ENCODE data around the gene CYLC2. TPM values are rescaled to one million over a fixed set of nuclear protein-coding genes. Genes with fewer than 3 reads are reported as not detected.

The CYLC2 gene, protein sequence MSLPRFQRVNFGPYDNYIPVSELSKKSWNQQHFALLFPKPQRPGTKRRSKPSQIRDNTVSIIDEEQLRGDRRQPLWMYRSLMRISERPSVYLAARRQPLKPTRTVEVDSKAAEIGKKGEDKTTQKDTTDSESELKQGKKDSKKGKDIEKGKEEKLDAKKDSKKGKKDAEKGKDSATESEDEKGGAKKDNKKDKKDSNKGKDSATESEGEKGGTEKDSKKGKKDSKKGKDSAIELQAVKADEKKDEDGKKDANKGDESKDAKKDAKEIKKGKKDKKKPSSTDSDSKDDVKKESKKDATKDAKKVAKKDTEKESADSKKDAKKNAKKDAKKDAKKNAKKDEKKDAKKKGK
- total RNA-seq: not detected

DNA sequence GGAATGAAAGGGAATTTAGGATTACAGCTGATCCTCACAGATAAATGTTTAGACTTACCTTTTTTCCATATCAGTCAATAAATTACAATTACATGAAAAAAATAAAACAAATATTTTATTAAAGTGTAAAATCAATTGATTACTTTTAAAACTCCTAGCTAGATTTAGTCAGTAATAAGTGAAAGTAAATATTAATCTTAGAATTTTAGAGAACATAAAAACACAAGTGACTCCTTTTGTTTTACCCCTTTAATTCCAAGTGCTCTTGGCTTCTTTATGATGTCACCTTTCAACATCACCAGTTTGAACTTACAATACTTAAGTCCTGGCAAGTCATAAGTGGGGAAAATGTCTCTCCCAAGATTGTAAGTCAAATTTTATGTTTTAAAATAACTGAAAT, at the start of gene CYLC2:
TSS of gene CYLC2 (plus strand) at position 301 of the 400 bp plus-strand sequence. CDS start at position 349, 48 bp downstream.
- ChIA-PET CTCF (no interaction called here), POLR2A (no interaction called here)
- DNase-seq (no peak), ATAC-seq (no peak)
- Mint-ChIP-seq H3K36me3 (ENCODE audit: low read depth) (no peaks in the 10 kb centered on the region), H3K27me3 (ENCODE audit: low read depth) (no peaks in the 10 kb centered on the region), H3K4me3 (no peak within 1 kb of the TSS), H3K4me1 (ENCODE audit: low read depth) (no peaks in the 10 kb centered on the region), H3K27ac (no peak within 1 kb of the TSS), H3K9me3 (ENCODE audit: insufficient read depth) (no peaks in the 10 kb centered on the region)

DNA sequence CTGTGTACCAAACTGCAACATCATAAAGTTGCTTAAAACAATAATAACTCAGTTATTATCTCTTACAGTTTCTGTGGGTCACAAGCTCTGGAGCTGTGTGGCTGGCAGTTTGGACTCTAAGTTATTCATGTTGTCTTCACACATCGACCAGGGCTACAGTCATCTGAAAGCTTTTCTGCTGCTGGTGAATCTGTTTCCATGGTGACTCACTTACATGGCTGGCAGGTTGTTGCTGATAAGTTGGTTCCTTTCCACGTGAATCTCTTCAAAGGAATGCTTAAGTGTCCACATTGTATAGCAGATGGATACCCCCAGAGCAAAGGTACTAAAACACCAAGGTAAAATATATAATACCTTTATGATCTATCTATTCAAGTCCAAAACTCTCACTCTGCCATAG, 44.8 kb upstream of the CYLC2 start:
- no peaks in the 10 kb centered on the region for H3K27me3 Mint-ChIP-seq (ENCODE audit: low read depth)
- ChIA-PET POLR2A (no interaction called here), CTCF (no interaction called here)
- H3K4me3 Mint-ChIP-seq: no peak overlapping the region
- no peaks in the 10 kb centered on the region for H3K36me3 Mint-ChIP-seq (ENCODE audit: low read depth)
- ATAC-seq (no peak), DNase-seq (no peak)
- no peak overlapping the region for H3K27ac Mint-ChIP-seq
- no peaks in the 10 kb centered on the region for H3K4me1 Mint-ChIP-seq (ENCODE audit: low read depth)
- peaks cover 7% of the 10 kb centered on the region for H3K9me3 Mint-ChIP-seq (ENCODE audit: insufficient read depth)

DNA sequence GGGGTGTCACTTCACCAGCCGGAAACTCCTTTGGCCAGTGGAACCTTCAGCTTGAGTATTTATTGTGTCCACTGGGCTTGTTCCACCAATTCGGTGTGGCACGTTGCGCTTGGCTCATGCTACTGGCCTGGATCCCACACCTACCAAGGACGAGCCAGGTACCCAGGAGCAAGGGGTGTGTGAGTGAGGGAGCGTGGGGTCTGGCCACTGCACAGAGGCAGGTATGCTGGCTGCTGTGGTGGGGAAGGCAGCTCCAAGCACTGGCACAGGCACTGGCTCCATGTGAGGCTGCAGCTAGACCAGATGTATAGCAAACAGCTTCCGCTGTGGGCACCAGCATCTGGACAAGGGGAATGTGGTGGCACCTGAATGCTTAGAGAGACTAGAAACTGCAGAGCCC, 28.1 kb upstream of the CYLC2 start:
- Mint-ChIP-seq H3K27ac (no peak overlapping the region), H3K27me3 (ENCODE audit: low read depth) (no peaks in the 10 kb centered on the region), H3K4me1 (ENCODE audit: low read depth) (no peaks in the 10 kb centered on the region), H3K4me3 (no peak overlapping the region), H3K9me3 (ENCODE audit: insufficient read depth) (peaks cover 6% of the 10 kb centered on the region), H3K36me3 (ENCODE audit: low read depth) (no peaks in the 10 kb centered on the region)
- POLR2A ChIA-PET: no interaction called here
- CTCF ChIA-PET: no interaction called here
- no peak for DNase-seq
- ATAC-seq: no peak

DNA sequence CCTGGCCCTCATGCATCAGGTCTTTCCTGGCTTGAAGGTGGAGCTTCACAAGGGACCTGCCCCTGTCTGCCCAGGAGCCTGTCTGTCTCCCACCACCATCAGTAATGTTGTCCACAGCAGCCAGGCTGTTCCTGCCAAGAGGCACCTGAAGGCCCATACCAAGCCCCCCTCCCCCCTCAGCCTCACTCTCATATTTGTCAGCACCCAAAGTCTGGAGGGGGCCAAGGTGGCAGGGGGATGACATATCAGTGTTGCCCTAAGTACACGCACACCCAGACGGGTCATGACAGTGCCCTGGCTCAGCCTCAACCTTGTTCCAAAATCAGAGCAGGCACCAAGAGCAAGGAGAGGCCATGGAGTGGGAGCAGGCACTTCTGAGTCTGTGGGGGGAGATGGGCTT, 27.2 kb upstream of the CYLC2 start:
- CTCF ChIA-PET: no interaction called here
- no peaks in the 10 kb centered on the region for H3K27me3 Mint-ChIP-seq (ENCODE audit: low read depth)
- H3K9me3 Mint-ChIP-seq (ENCODE audit: insufficient read depth): peaks cover 6% of the 10 kb centered on the region
- POLR2A ChIA-PET: no interaction called here
- no peaks in the 10 kb centered on the region for H3K36me3 Mint-ChIP-seq (ENCODE audit: low read depth)
- no peaks in the 10 kb centered on the region for H3K4me1 Mint-ChIP-seq (ENCODE audit: low read depth)
- DNase-seq (no peak), ATAC-seq (no peak)
- no peak overlapping the region for H3K27ac Mint-ChIP-seq
- H3K4me3 Mint-ChIP-seq: no peak overlapping the region

DNA sequence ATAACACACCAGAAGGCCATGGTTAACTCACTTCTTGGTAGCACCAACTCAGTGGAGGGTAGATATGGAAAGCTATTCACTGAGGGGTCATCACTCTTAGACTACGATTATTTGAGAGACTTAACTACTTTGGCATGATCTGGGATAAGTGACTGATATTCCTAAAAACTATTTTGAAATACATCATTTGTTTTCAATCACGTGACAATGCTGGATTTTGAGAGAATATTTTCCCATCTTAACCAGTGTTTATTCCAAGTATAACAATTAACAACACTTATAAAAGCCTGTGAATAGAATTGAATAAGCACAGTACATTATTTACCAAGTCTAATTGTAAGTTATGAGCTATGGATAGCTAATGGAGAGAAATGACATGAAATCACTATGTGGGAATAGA, 22.4 kb upstream of the CYLC2 start:
- Mint-ChIP-seq H3K9me3 (ENCODE audit: insufficient read depth) (peaks cover 13% of the 10 kb centered on the region), H3K36me3 (ENCODE audit: low read depth) (no peaks in the 10 kb centered on the region), H3K27ac (no peak overlapping the region), H3K27me3 (ENCODE audit: low read depth) (no peaks in the 10 kb centered on the region), H3K4me1 (ENCODE audit: low read depth) (no peaks in the 10 kb centered on the region), H3K4me3 (no peak overlapping the region)
- no peak for ATAC-seq
- CTCF ChIA-PET: no interaction called here
- no peak for DNase-seq
- POLR2A ChIA-PET: no interaction called here

DNA sequence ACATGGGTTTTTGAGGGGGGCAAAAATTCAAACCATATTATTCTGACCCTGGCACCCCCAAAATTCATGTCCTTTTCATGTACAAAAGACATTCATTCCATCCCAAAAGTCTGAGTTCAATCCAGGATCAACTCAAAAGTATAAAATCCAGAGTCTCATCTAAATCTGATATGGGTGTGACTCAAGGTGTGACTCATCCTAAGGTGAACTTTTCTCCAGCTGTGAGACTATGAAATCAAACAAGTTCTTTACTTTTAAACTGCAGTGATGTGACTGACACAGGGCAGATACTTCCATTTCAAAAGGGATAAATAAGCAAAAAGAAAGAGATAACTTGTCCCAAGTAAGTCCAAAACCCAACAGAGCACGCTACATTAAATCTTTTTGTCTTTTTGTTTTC, 20.6 kb upstream of the CYLC2 start:
- POLR2A ChIA-PET: no interaction called here
- H3K9me3 Mint-ChIP-seq (ENCODE audit: insufficient read depth): peaks cover 13% of the 10 kb centered on the region
- no peaks in the 10 kb centered on the region for H3K27me3 Mint-ChIP-seq (ENCODE audit: low read depth)
- DNase-seq (no peak), ATAC-seq (no peak)
- CTCF ChIA-PET: no interaction called here
- H3K4me1 Mint-ChIP-seq (ENCODE audit: low read depth): no peaks in the 10 kb centered on the region
- H3K4me3 Mint-ChIP-seq: no peak overlapping the region
- H3K36me3 Mint-ChIP-seq (ENCODE audit: low read depth): no peaks in the 10 kb centered on the region
- no peak overlapping the region for H3K27ac Mint-ChIP-seq

DNA sequence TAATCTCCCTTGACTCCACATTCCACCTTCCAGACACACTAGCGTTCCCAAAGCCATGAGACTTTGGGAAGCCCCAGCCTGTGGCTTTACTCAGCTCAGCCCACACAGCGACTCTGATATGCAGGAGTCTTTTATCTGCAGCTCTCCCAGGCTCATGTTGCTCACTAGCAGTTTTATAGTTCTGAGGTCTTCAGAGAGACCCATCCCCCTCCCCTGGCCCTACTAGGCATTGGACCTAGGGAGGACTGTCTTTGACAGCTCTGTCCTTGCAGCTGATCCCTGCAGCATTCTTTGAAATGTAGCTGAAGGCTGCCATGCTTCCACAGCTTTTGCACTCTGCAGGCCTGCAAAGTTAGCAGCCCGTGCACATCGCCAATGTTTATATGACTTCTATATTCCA, 19.9 kb upstream of the CYLC2 start:
- no peak for ATAC-seq
- peaks cover 10% of the 10 kb centered on the region for H3K9me3 Mint-ChIP-seq (ENCODE audit: insufficient read depth)
- no peak overlapping the region for H3K4me3 Mint-ChIP-seq
- no peak for DNase-seq
- ChIA-PET CTCF (no interaction called here), POLR2A (no interaction called here)
- no peaks in the 10 kb centered on the region for H3K27me3 Mint-ChIP-seq (ENCODE audit: low read depth)
- H3K27ac Mint-ChIP-seq: no peak overlapping the region
- H3K4me1 Mint-ChIP-seq (ENCODE audit: low read depth): no peaks in the 10 kb centered on the region
- no peaks in the 10 kb centered on the region for H3K36me3 Mint-ChIP-seq (ENCODE audit: low read depth)

DNA sequence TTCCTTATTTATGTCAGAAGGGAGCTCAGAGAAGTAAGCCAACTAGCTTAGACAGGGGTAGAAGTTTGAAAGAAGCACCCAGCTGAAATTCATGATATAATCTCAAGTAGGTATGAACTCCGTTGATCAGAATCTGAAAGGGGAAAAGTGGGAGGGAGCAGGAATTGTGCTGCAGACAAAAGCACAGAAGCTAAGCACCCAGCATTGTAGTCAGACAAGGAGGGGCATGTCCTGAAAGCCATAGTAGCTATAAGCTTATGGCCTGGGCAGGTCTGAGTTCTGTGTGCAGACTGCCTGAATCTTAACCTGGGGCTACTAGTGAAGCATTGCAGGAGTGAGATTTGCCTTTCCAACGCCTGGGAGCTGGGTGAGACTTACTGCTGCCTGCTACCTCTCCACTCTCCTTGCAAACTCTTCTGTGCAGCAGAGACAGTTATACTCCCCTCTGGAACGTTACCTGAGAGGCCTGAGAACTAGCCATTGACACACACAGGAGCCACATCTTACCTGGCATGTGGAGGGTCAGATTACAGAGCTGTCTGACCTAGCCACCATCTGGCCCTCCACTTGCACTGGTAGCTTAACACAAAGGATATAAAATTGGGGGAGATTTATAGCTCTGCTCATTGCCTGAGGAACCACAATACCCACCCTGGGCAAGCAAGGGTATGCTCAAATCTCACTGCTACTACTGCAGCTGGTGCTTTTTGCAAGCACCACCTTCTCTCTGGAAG, 9.8 kb upstream of the CYLC2 start:
- H3K9me3 Mint-ChIP-seq (ENCODE audit: insufficient read depth): no peaks in the 10 kb centered on the region
- no peaks in the 10 kb centered on the region for H3K36me3 Mint-ChIP-seq (ENCODE audit: low read depth)
- DNase-seq: no peak
- no peaks in the 10 kb centered on the region for H3K4me1 Mint-ChIP-seq (ENCODE audit: low read depth)
- POLR2A ChIA-PET: interaction anchor here (0.6 kb wide), 1 partner anchor 21 kb away, joined by 3 read pairs; no protein-coding TSS in a partner anchor
- no peaks in the 10 kb centered on the region for H3K27me3 Mint-ChIP-seq (ENCODE audit: low read depth)
- H3K4me3 Mint-ChIP-seq: no peak overlapping the region
- CTCF ChIA-PET: interaction anchor here (0.5 kb wide), 1 partner anchor 458 kb away, joined by 4 read pairs; no protein-coding TSS in a partner anchor
- ATAC-seq: no peak
- H3K27ac Mint-ChIP-seq: no peak overlapping the region

DNA sequence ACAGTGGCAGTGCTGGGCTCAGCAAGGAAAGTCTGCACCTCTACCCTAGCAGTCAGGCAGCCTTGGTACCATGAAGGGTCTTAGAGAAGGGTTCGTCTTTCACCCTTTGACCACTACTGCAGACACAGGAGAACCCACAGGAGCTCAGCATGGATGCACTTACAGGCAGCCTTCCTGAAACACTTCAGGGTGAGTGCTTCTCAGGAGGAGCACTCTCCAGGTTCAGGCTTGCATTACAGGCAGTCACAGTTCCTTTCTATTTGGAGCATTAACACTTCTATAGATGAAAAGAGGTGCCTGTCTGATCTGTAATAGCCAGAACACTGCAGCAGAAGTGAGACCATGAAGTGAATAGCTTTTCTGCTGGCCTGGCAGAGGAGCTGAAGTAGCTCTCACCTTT, 8.7 kb upstream of the CYLC2 start:
- no peak for ATAC-seq

DNA sequence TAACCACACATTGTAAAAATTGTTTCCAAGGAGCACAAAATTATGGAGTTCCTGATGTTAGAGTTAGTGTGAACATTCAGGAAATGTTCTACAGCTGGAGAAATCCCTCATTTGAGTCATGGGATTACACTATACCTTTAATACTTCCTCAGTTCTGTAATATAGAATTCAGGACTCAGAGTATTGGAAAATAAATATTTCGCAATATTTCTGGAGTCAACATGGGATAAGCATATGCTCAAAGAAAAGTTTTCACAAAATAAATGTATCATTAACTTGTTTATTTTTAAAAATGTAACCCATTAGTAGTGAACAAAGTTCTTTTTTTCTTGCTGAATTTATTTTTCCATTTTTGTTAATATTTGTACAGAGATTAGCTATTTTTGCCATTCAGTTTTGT, 8.6 kb downstream of the CYLC2 start:
- no peaks in the 10 kb centered on the region for H3K36me3 Mint-ChIP-seq (ENCODE audit: low read depth)
- no peak for DNase-seq
- H3K4me3 Mint-ChIP-seq: no peak overlapping the region
- no peaks in the 10 kb centered on the region for H3K27me3 Mint-ChIP-seq (ENCODE audit: low read depth)
- ChIA-PET POLR2A (no interaction called here), CTCF (no interaction called here)
- ATAC-seq: no peak
- H3K27ac Mint-ChIP-seq: no peak overlapping the region
- H3K4me1 Mint-ChIP-seq (ENCODE audit: low read depth): no peaks in the 10 kb centered on the region
- no peaks in the 10 kb centered on the region for H3K9me3 Mint-ChIP-seq (ENCODE audit: insufficient read depth)

More for the DNA sequence above, 8.7 kb upstream of the CYLC2 start:
- Mint-ChIP-seq H3K27ac (no peak overlapping the region), H3K27me3 (ENCODE audit: low read depth) (no peaks in the 10 kb centered on the region), H3K36me3 (ENCODE audit: low read depth) (no peaks in the 10 kb centered on the region), H3K9me3 (ENCODE audit: insufficient read depth) (no peaks in the 10 kb centered on the region), H3K4me3 (no peak overlapping the region), H3K4me1 (ENCODE audit: low read depth) (no peaks in the 10 kb centered on the region)
- POLR2A ChIA-PET: no interaction called here
- CTCF ChIA-PET: no interaction called here
- no peak for DNase-seq

DNA sequence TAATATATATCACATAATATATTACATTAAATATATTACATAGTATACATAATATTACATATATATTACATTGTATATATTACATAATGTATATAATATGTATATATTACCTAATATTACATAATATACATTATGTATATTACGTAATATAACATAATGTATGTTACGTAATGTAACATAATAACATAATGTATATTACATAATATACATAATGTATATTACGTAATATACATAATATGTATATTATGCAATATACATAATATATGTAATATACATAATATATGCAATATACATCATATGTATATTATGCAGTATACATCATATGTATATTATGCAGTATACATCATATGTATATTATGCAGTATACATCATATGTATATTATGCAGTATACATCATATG, 19.1 kb downstream of the CYLC2 start:
- DNase-seq: no peak
- CTCF ChIA-PET: no interaction called here
- H3K36me3 Mint-ChIP-seq (ENCODE audit: low read depth): no peaks in the 10 kb centered on the region
- H3K4me1 Mint-ChIP-seq (ENCODE audit: low read depth): no peaks in the 10 kb centered on the region
- H3K9me3 Mint-ChIP-seq (ENCODE audit: insufficient read depth): no peaks in the 10 kb centered on the region
- no peak for ATAC-seq
- POLR2A ChIA-PET: no interaction called here
- no peak overlapping the region for H3K27ac Mint-ChIP-seq
- H3K27me3 Mint-ChIP-seq (ENCODE audit: low read depth): no peaks in the 10 kb centered on the region
- no peak overlapping the region for H3K4me3 Mint-ChIP-seq

DNA sequence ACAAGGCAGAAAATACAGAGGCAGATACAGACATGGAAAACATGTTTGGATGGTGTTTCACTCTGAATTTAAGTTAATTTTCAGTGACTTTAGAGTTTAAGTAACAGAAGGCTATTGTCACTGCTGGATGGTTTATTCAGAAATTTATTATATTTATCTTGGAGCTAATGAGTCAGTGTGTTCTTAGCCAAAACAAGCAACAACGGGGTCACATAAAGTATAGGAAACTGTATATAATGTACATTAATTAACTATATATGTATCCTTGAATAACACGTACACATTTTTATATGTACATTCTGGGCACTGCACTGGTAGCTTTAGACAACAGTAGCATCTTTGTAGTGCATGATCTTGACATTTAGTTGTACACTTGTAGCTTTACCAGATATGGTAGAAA, 30.7 kb downstream of the CYLC2 start:
- no peak overlapping the region for H3K4me3 Mint-ChIP-seq
- ChIA-PET POLR2A (no interaction called here), CTCF (no interaction called here)
- H3K9me3 Mint-ChIP-seq (ENCODE audit: insufficient read depth): peaks cover 3% of the 10 kb centered on the region
- no peak overlapping the region for H3K27ac Mint-ChIP-seq
- no peaks in the 10 kb centered on the region for H3K4me1 Mint-ChIP-seq (ENCODE audit: low read depth)
- no peaks in the 10 kb centered on the region for H3K36me3 Mint-ChIP-seq (ENCODE audit: low read depth)
- H3K27me3 Mint-ChIP-seq (ENCODE audit: low read depth): no peaks in the 10 kb centered on the region
- no peak for ATAC-seq
- no peak for DNase-seq

All from activated CD8-positive, alpha-beta T cell treated with anti-CD3 and anti-CD28 coated beads, Interleukin-2, amount 10 ng/mL, durations not matched to agents 7 days and 5 days (primary cell).